Heart left ventricle (tissue), 13 donors: ENCODE measurements around the gene PLEKHB2.

Source experiments
- CTCF ChIP-seq, 12 donors: fragments of 200-600 bp; sonication (generic) in 4 of 12; IDR thresholded peaks; one replicate each; pipeline versions ENCODE4 v1.5.0 to v1.8.0; 2018 to 2022; ENCODE audit warnings: antibody characterized with exemption in 12 of 12, mild to moderate bottlenecking in 5 of 12
- POLR2A ChIP-seq, 2 donors: fragments of 450-650 bp; IDR thresholded peaks; one replicate each; pipeline ENCODE4 v1.6.1; 2017; ENCODE audit warnings: antibody characterized with exemption in 2 of 2, mild to moderate bottlenecking in 2 of 2, moderate library complexity in 2 of 2
- donor health status: ischemic (EF 13 %, LVEDD 7.1; RV severe dilation, severe dysfunction).
- donor health status: DM: no; HTN: yes; CAD: no.
- donor health status: DM: no; HTN: no; CAD: no.
- donor health status: ischemic (EF 25% LVEDD 6.9; RV normal size, moderate dysfunction).
- donor health status: ischemic (EF 25% LVEDD 5.7; RV mildly dilated, moderate dysfunction).
- donor health status: ischemic (EF 35%, LVEDD 5.7; RV mildly dilated, moderate dysfunction).
- donor health status: nonischemic (EF 11% LVEDD 7.7; RV severe dilation, severe dysfunction).
- donor health status: DM: yes; HTN: yes; CAD: no.
- donor health status: PGD.
- donor health status: ischemic (EF 29% LVEDD 5.4; RV normal size, mild dysfunction).
- donor health status: nonischemic (EF 23%, LVEDD 6.1; RV moderate dilation, normal function).

DNA sequence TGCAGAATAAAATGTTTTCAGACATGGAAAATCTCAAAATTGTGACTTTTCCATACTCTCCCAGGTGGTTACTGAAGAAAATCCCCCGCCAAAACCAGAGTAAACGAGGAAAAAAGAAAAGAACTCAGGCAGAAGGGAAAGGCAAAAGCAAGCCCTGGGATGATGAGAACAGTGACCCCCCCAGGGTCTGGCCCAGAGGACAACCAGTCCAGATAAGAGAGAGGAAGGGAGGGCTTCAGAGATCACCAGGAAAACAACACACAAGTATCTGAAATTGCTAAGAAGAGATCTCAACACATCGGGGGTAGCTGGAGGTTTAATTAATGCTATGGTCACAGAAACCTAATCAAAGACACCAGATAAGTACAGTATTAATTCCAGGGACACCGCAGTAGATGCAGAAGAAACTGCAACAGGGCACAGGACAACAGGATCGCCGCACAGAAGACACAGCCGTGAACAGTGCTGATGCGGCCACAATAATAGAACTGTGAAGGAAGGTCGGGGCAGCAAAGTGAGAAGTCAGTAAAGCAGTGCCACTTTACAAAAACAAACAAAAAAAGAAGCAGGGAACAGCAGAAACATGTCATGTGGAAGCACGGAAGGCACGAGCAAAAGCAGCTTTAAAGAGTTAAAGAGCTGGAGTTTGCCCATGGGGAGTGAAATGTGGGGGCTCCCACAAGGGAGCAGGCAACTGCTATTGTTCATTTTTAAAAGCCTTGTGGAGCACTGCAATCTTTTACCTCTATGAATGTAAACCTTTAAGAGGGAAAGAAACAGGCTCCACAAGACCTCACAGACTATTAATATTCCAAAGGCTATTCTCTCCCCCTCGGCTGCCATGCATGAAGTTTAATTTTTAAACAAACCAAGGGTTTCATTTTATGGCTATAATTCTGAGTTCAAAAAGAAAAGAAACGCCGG lies 40.3 kb upstream of the PLEKHB2 start:
- TF ChIP-seq CTCF (IDR thresholded peaks at IDR 0.05) (no peak), POLR2A (IDR thresholded peaks at IDR 0.05) (no peak)
